ENCODE measurements around the gene RNF227. TPM values are rescaled to one million over a fixed set of nuclear protein-coding genes. Genes with fewer than 3 reads are reported as not detected.

The RNF227 gene
- total RNA-seq, 1 donor from 2014 or later, result 3.1 TPM

GRCh38 chr17:7882068-7882467 lies 34.0 kb downstream of the RNF227 start:
- H3K27me3 Mint-ChIP-seq (ENCODE audit: low read depth), result no peaks in the 10 kb centered on the region
- no peak for TF ChIP-seq CTCF (IDR thresholded peaks at IDR 0.05; ENCODE audit: unreplicated experiment)
- DNase-seq (ENCODE audit: low spot score in 2 of 2, unreplicated experiment in 2 of 2), result no peak
- H3K4me1 Mint-ChIP-seq, result peaks cover 6% of the 10 kb centered on the region
- no peaks in the 10 kb centered on the region for H3K9me3 Mint-ChIP-seq
- no peaks in the 10 kb centered on the region for H3K36me3 Mint-ChIP-seq
- H3K4me3 Mint-ChIP-seq, result no peak overlapping the region
- no peak overlapping the region for H3K27ac Mint-ChIP-seq

- H3K27me3 Mint-ChIP-seq (ENCODE audit: low read depth), result no peaks in the 10 kb centered on the region
- no peaks in the 10 kb centered on the region for H3K9me3 Mint-ChIP-seq
- DNase-seq (ENCODE audit: low spot score in 2 of 2, unreplicated experiment in 2 of 2), result peak in 1 of 2 experiments; percentile 14
- TF ChIP-seq CTCF (IDR thresholded peaks at IDR 0.05; ENCODE audit: unreplicated experiment), result no peak
- peaks cover 3% of the 10 kb centered on the region for H3K4me1 Mint-ChIP-seq
- H3K36me3 Mint-ChIP-seq, result peaks cover 2% of the 10 kb centered on the region
- no peak overlapping the region for H3K27ac Mint-ChIP-seq
- H3K4me3 Mint-ChIP-seq, result no peak overlapping the region
Measured at GRCh38 chr17:7881276-7882054, 34.6 kb downstream of the RNF227 start.

GRCh38 chr17:7880076-7880868 lies 35.8 kb downstream of the RNF227 start:
- no peaks in the 10 kb centered on the region for H3K27me3 Mint-ChIP-seq (ENCODE audit: low read depth)
- no peak overlapping the region for H3K4me3 Mint-ChIP-seq
- no peaks in the 10 kb centered on the region for H3K4me1 Mint-ChIP-seq
- H3K36me3 Mint-ChIP-seq, result peaks cover 12% of the 10 kb centered on the region
- no peak overlapping the region for H3K27ac Mint-ChIP-seq
- no peak for TF ChIP-seq CTCF (IDR thresholded peaks at IDR 0.05; ENCODE audit: unreplicated experiment)
- no peaks in the 10 kb centered on the region for H3K9me3 Mint-ChIP-seq
- no peak for DNase-seq (ENCODE audit: low spot score in 2 of 2, unreplicated experiment in 2 of 2)

GRCh38 chr17:7878234-7878633 lies 37.9 kb downstream of the RNF227 start:
- DNase-seq (ENCODE audit: low spot score in 2 of 2, unreplicated experiment in 2 of 2), result no peak
- no peaks in the 10 kb centered on the region for H3K9me3 Mint-ChIP-seq
- H3K27me3 Mint-ChIP-seq (ENCODE audit: low read depth), result no peaks in the 10 kb centered on the region
- no peak overlapping the region for H3K27ac Mint-ChIP-seq
- H3K36me3 Mint-ChIP-seq, result peaks cover 19% of the 10 kb centered on the region
- TF ChIP-seq CTCF (IDR thresholded peaks at IDR 0.05; ENCODE audit: unreplicated experiment), result no peak
- H3K4me1 Mint-ChIP-seq, result peaks cover 7% of the 10 kb centered on the region
- H3K4me3 Mint-ChIP-seq, result no peak overlapping the region

GRCh38 chr17:7875804-7876370 lies 40.2 kb downstream of the RNF227 start:
- no peak for DNase-seq (ENCODE audit: low spot score in 2 of 2, unreplicated experiment in 2 of 2)
- peaks cover 10% of the 10 kb centered on the region for H3K4me1 Mint-ChIP-seq
- H3K36me3 Mint-ChIP-seq, result peaks cover 24% of the 10 kb centered on the region
- H3K27ac Mint-ChIP-seq, result no peak overlapping the region
- no peak overlapping the region for H3K4me3 Mint-ChIP-seq
- no peak for TF ChIP-seq CTCF (IDR thresholded peaks at IDR 0.05; ENCODE audit: unreplicated experiment)
- H3K9me3 Mint-ChIP-seq, result no peaks in the 10 kb centered on the region
- H3K27me3 Mint-ChIP-seq (ENCODE audit: low read depth), result no peaks in the 10 kb centered on the region
